Measurements from ENCODE around the gene EXOC1. TPM values are rescaled to one million over a fixed set of nuclear protein-coding genes. Genes with fewer than 3 reads are reported as not detected.

The EXOC1 gene
- total and polyA plus RNA-seq, 9 of the 15 experiments (the other 6 are each of a cell fraction or from before 2014, with no cell fraction given): 16.0 to 45.5 (median 26.2) TPM

DNA sequence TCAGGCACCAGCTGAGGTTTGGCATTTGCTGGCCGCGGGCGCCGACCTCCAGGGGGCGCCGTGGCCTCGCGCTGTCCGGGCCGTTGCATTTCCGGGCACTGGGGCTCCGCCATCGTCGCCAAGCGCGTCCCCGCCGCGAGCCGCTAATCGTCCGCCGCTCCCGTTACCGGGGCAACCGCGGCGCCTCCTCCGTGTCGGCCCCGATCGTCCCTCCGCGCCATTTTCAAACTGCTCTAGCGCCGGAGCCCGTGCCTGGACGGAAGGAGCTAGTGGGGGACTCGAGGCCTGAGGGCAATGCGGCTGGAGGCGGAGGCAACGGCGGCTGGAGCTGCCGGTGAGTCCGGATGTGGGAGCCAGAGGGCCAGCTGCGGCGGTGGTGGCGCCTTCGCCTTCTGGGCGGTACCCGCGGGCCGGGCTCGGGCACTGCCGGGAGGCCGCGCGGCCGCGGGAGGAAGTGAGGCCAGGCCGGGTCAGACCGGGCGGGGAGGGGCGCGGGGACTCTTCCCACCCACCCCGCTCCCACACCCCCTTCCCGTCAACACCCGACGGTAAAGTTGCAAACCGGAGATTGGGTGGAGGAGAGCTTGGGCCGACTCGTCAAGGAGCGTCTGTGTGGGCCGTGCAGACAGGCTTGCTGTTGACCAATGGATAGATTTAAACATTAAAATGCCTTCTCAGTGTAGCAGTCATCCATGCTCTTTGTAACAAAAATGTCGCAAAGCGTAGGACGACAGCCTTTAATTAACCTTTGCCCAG, 95.5 kb downstream of the EXOC1 start, which contains the start of gene CEP135 (continued):
- TF ChIP-seq NCOA4 (IDR thresholded peaks at IDR 0.05; ENCODE audit: partially characterized antibody) (no peak), EP300 (IDR thresholded peaks at IDR 0.05; ENCODE audit: low read length) (0 out of 2 replicates have a peak, but pooled peaks have one; percentile 18), NR2C1 (IDR thresholded peaks at IDR 0.05) (no peak), NR2C1 (tag; IDR thresholded peaks at IDR 0.05) (no peak), C11orf30 (IDR thresholded peaks at IDR 0.05; ENCODE audit: low read depth) (peak; percentile 15; the same call in 1 of the 2 replicates), BCLAF1 (IDR thresholded peaks at IDR 0.05; ENCODE audit: borderline replicate concordance in 1 of 2, control insufficient read depth in 1 of 2, low read depth in 2 of 2, low read length in 1 of 2) (0 out of 4 replicates have a peak, but pooled peaks of 1 of the 2 experiments have one; percentile 36), ZNF263 (CRISPR knock-in tag; IDR thresholded peaks at IDR 0.05; ENCODE audit: borderline replicate concordance) (peak; percentile 37; the same call in 1 of the 2 replicates), E2F1 (CRISPR knock-in tag; IDR thresholded peaks at IDR 0.05) (peak; percentile 82; the same call in 1 of the 2 replicates), FOXK2 (conservative IDR thresholded peaks at IDR 0.05 in 1 of 2, IDR thresholded peaks at IDR 0.05 in 1 of 2; ENCODE audit: low read depth in 2 of 2) (peak in 1 of 2 experiments; percentile 37; a peak in 1 of 4 replicates), FOSL1 (tag; conservative IDR thresholded peaks at IDR 0.05) (peak; percentile 8; the same call in 1 of the 2 replicates), ZNF717 (CRISPR knock-in tag; IDR thresholded peaks at IDR 0.05) (no peak), ZNF57 (CRISPR knock-in tag; IDR thresholded peaks at IDR 0.05) (no peak), POLR2H (tag; IDR thresholded peaks at IDR 0.05; ENCODE audit: low read depth) (peak; percentile 89), XRCC5 (IDR thresholded peaks at IDR 0.05; ENCODE audit: low read depth, low read length) (peak; percentile 91), MYC (IDR thresholded peaks at IDR 0.05; ENCODE audit: low read depth, low read length) (peak; percentile 78), MYC (CRISPR knock-in tag; IDR thresholded peaks at IDR 0.05; ENCODE audit: borderline replicate concordance, low read depth) (no peak; the same call in 1 of the 2 replicates), GMEB1 (CRISPR knock-in tag; IDR thresholded peaks at IDR 0.05) (peak; percentile 66), FOXP1 (CRISPR knock-in tag; IDR thresholded peaks at IDR 0.05) (0 out of 2 replicates have a peak, but pooled peaks have one; percentile 43), MXI1 (IDR thresholded peaks at IDR 0.05; ENCODE audit: low read depth, low read length) (peak; percentile 76)
- TF ChIP-seq, protein P1, sequence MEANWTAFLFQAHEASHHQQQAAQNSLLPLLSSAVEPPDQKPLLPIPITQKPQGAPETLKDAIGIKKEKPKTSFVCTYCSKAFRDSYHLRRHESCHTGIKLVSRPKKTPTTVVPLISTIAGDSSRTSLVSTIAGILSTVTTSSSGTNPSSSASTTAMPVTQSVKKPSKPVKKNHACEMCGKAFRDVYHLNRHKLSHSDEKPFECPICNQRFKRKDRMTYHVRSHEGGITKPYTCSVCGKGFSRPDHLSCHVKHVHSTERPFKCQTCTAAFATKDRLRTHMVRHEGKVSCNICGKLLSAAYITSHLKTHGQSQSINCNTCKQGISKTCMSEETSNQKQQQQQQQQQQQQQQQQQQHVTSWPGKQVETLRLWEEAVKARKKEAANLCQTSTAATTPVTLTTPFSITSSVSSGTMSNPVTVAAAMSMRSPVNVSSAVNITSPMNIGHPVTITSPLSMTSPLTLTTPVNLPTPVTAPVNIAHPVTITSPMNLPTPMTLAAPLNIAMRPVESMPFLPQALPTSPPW (CRISPR knock-in tag; IDR thresholded peaks at IDR 0.05): peak; percentile 95

Measured in K562 (cell line).